NCI-H2196 treated with DMSO at 0.1 percent for 48 hours (cell line): Measurements from ENCODE around the gene MPHOSPH9.

Source experiments
- DNase-seq: peaks from one replicate; lab custom pipeline; 2025; ENCODE audit not compliant: unreplicated experiment; lab: John Stamatoyannopoulos, UW

MPHOSPH9 gene

GRCh38 chr12:123105211-123105826, 127.6 kb downstream of the MPHOSPH9 start:
- no peak for DNase-seq

- DNase-seq: no peak
Observed at GRCh38 chr12:123104809-123105208, 128.1 kb downstream of the MPHOSPH9 start.
